Spleen (tissue), 11 donors: ENCODE results near the gene MUTYH. TPM values are rescaled to one million over a fixed set of nuclear protein-coding genes. Genes with fewer than 3 reads are reported as not detected.

Experiments
- DNase-seq: peaks from one replicate; pipeline ENCODE4 v3.0.0-alpha.2; 2020
- H3K27ac ChIP-seq, 8 donors: fragments of 200-600 bp; sonication (generic) in 7 of 8; 1 replicate in 4 of 8; 2 replicates in 4 of 8; pipeline versions ENCODE4 v1.5.0 to v1.8.0; 2016 to 2021; ENCODE audit warnings: inconsistent platforms in 4 of 8, mild to moderate bottlenecking in 4 of 8, moderate library complexity in 1 of 8
- H3K27me3 ChIP-seq, 7 donors: fragments of 200-600 bp; sonication (generic) in 6 of 7; replicated peaks in 1 of 7; 1 replicate in 4 of 7; 2 replicates in 3 of 7; pipeline versions ENCODE4 v1.5.0 to v1.8.0; 2016 to 2021; ENCODE audit warnings: inconsistent platforms in 3 of 7, mild to moderate bottlenecking in 1 of 7
- H3K36me3 ChIP-seq, 6 donors: fragments of 200-600 bp; sonication (generic) in 5 of 6; 1 replicate in 4 of 6; 2 replicates in 2 of 6; pipeline versions ENCODE4 v1.5.0 to v1.8.0; 2016 to 2021; ENCODE audit warnings: inconsistent platforms in 2 of 6
- H3K4me1 ChIP-seq, 6 donors: fragments of 200-600 bp; sonication (generic) in 5 of 6; 1 replicate in 3 of 6; 2 replicates in 3 of 6; pipeline versions ENCODE4 v1.5.0 to v1.8.0; 2016 to 2021; ENCODE audit warnings: inconsistent platforms in 3 of 6
- H3K4me3 ChIP-seq, 8 donors: fragments of 200-600 bp; sonication (generic) in 7 of 8; 1 replicate in 4 of 8; 2 replicates in 4 of 8; pipeline versions ENCODE4 v1.5.0 to v1.8.0; 2016 to 2021; ENCODE audit warnings: inconsistent platforms in 4 of 8, mild to moderate bottlenecking in 4 of 8, moderate library complexity in 2 of 8
- H3K9me3 ChIP-seq, 8 donors: fragments of 200-600 bp; sonication (generic) in 7 of 8; 1 replicate in 4 of 8; 2 replicates in 4 of 8; pipeline versions ENCODE4 v1.5.0 to v1.8.0; 2016 to 2021; ENCODE audit warnings: inconsistent platforms in 4 of 8
- CTCF ChIP-seq, 11 experiments: fragments of 200-600 bp in 7 of 11; fragments of 450-650 bp in 4 of 11; sonication (generic) in 4 of 11; IDR thresholded peaks in 8 of 11; conservative IDR thresholded peaks in 3 of 11; 1 replicate in 7 of 11; 2 replicates in 4 of 11; pipeline versions ENCODE4 v1.4.0 to v1.8.0; 2016 to 2021; ENCODE audit warnings: antibody characterized with exemption in 11 of 11, inconsistent platforms in 4 of 11, mild to moderate bottlenecking in 1 of 11
- POLR2A ChIP-seq, 3 donors: fragments of 450-650 bp; IDR thresholded peaks; one replicate each; pipeline ENCODE4 v1.5.1; 2017; ENCODE audit warnings: antibody characterized with exemption in 3 of 3, mild to moderate bottlenecking in 1 of 3
- POLR2AphosphoS5 ChIP-seq, 3 donors: sonication (generic); formaldehyde crosslinking; IDR thresholded peaks; one replicate each; pipeline ENCODE4 v1.5.1; 2017; ENCODE audit warnings: antibody characterized with exemption in 3 of 3
- WGBS, 5 donors: extraction: QIAGEN DNeasy Blood & Tissue Kit in 3 of 5; methylation state at CpG; one replicate each; pipeline versions ENCODE4 v1.1.5 to v1.1.7; 2013 to 2018; 5-methylcytosine and 5-hydroxymethylcytosine counted together
- intact Hi-C: fragments of 100-400 bp; cut with DNase I; formaldehyde crosslinking; loops from one replicate; pipeline ENCODE4 v1.15.0; 2023; ENCODE audit warnings: low total_unique reads
- polyA plus RNA-seq, 3 donors: library from polyadenylated mRNA; stranded (reverse); fragments of 200-250 nt; gene quantifications; one replicate each; pipeline ENCODE4 v1.2.1, GENCODE V29; 2013
- total RNA-seq, 7 donors: library from RNA; depleted of rRNA in 3 of 7; stranded (reverse); fragments of >200 nt in 3 of 7; fragmentation: NEBNext Ultra II Directional in 4 of 7; extraction: Animal tissue kit (Norgen Biotek cat#: 25700) in 4 of 7; gene quantifications; one replicate each; pipeline versions ENCODE4 v1.1.0 to v1.2.1, GENCODE V29; 2016 to 2021
- donor health status: healthy with polysubstance abuse.
- donor health status: DM: no; HTN: no; CAD: no; lungs with moderate emphysema.
- donor health status: DM: no; HTN: no; CAD: no.
- donor health status: Bipolar disorder and iron deficiency.
- donor health status: healthy.
- donor health status: DM: no; HTN: no; CAD: no.
- donor health status: DM: yes; HTN: yes; CAD: no.

MUTYH gene
- total and polyA plus RNA-seq, 10 donors: 25.4 to 46.9 (median 37.2) TPM

- Histone ChIP-seq H3K9me3 (peaks cover 0 to 3% (median 0%) of the 10 kb centered on the region in 8 donors), H3K36me3 (no peaks in the 10 kb centered on the region), H3K4me3 (no peak overlapping the region), H3K27ac (no peak overlapping the region), H3K27me3 (no peaks in the 10 kb centered on the region), H3K4me1 (no peaks in the 10 kb centered on the region)
- intact Hi-C loops: no loop called here
- no peak for DNase-seq
- TF ChIP-seq POLR2A (IDR thresholded peaks at IDR 0.05) (no peak), POLR2AphosphoS5 (IDR thresholded peaks at IDR 0.05) (no peak), CTCF (IDR thresholded peaks at IDR 0.05 in 8 of 11, conservative IDR thresholded peaks at IDR 0.05 in 3 of 11) (no peak)
- WGBS, 5 donors: 22 to 39% (median 30%) methylated on average over 3 of the region's 3 CpGs
These were observed 57.9 kb downstream of the MUTYH start for GRCh38 chr1:45282351-45282750.

Other genes starting within 250 kb of the MUTYH start
- 1 to 10 TPM; 2.4 to 4.7 (median 3.6) TPM for gene ZSWIM5, start 133.8 kb downstream of the MUTYH start, total RNA-seq
- gene ZSWIM5, start 133.8 kb downstream of the MUTYH start, polyA plus RNA-seq: under 1 TPM; 0.15 to 0.61 (median 0.43) TPM
- 1 to 10 TPM in 4 of 7 donors, under 1 TPM in 3; 0.73 to 3.7 (median 1.3) TPM for gene HPDL, start 13.5 kb downstream of the MUTYH start, total RNA-seq
- 1 to 10 TPM; 2.3 to 4.6 (median 3.5) TPM for gene HPDL, start 13.5 kb downstream of the MUTYH start, polyA plus RNA-seq
- 10 to 100 TPM in 6 of 7 donors, 1 to 10 TPM in 1; 8.9 to 12.6 (median 11.7) TPM for gene TOE1, start 270 bp downstream of the MUTYH start, total RNA-seq
- 10 to 100 TPM in 2 of 3 donors, 1 to 10 TPM in 1; 8.7 to 11.6 (median 10.6) TPM for gene TOE1, start 270 bp downstream of the MUTYH start, polyA plus RNA-seq
- gene TESK2, start 150.7 kb upstream of the MUTYH start, total RNA-seq: 10 to 100 TPM in 3 of 7 donors, 1 to 10 TPM in 4; 7.3 to 11.5 (median 9.5) TPM
- gene TESK2, start 150.7 kb upstream of the MUTYH start, polyA plus RNA-seq: 1 to 10 TPM; 3.2 to 5.7 (median 5.1) TPM
- gene CCDC163, start 159.6 kb upstream of the MUTYH start, total RNA-seq: 1 to 10 TPM; 1.1 to 6.1 (median 3.0) TPM
- 1 to 10 TPM in 2 of 3 donors, under 1 TPM in 1; 0.83 to 3.1 (median 2.7) TPM for gene CCDC163, start 159.6 kb upstream of the MUTYH start, polyA plus RNA-seq
- 1 to 10 TPM; 1.2 to 5.8 (median 4.7) TPM for gene MMACHC, start 159.9 kb upstream of the MUTYH start, total RNA-seq
- gene MMACHC, start 159.9 kb upstream of the MUTYH start, polyA plus RNA-seq: 1 to 10 TPM in 2 of 3 donors, under 1 TPM in 1; 0.65 to 1.9 (median 1.0) TPM
- gene PRDX1, start 181.4 kb upstream of the MUTYH start, total RNA-seq: 100 to 1,000 TPM; 156 to 265 (median 242) TPM
- gene PRDX1, start 181.4 kb upstream of the MUTYH start, polyA plus RNA-seq: 100 to 1,000 TPM; 258 to 457 (median 407) TPM
- gene AKR1A1, start 210.4 kb upstream of the MUTYH start, total RNA-seq: 100 to 1,000 TPM in 5 of 7 donors, 10 to 100 TPM in 2; 68.8 to 147 (median 123) TPM
- 100 to 1,000 TPM; 132 to 150 (median 142) TPM for gene AKR1A1, start 210.4 kb upstream of the MUTYH start, polyA plus RNA-seq
- 100 to 1,000 TPM in 5 of 7 donors, 10 to 100 TPM in 2; 85.1 to 143 (median 110) TPM for gene NASP, start 243.6 kb upstream of the MUTYH start, total RNA-seq
- 100 to 1,000 TPM; 132 to 151 (median 139) TPM for gene NASP, start 243.6 kb upstream of the MUTYH start, polyA plus RNA-seq